Measurements from ENCODE around the gene ARHGAP26.

Gene ARHGAP26

GRCh38 chr5:143059976-143060765 is 290.0 kb downstream of the ARHGAP26 start:
- H3K4me3 ChIP-seq (ENCODE audit: low read depth, low read length), result no peak overlapping the region
- DNase-seq (ENCODE audit: low read depth), result no peak
- TF ChIP-seq CTCF (IDR thresholded peaks at IDR 0.05; ENCODE audit: control insufficient read depth, extremely low read depth, insufficient read depth), result no peak

- TF ChIP-seq CTCF (IDR thresholded peaks at IDR 0.05; ENCODE audit: control insufficient read depth, extremely low read depth, insufficient read depth), result no peak
- no peak overlapping the region for H3K4me3 ChIP-seq (ENCODE audit: low read depth, low read length)
- no peak for DNase-seq (ENCODE audit: low read depth)
Measured at GRCh38 chr5:143061161-143061945, 291.2 kb downstream of the ARHGAP26 start.

GRCh38 chr5:143062379-143062778 is 292.2 kb downstream of the ARHGAP26 start:
- no peak for DNase-seq (ENCODE audit: low read depth)
- H3K4me3 ChIP-seq (ENCODE audit: low read depth, low read length), result no peak overlapping the region
- no peak for TF ChIP-seq CTCF (IDR thresholded peaks at IDR 0.05; ENCODE audit: control insufficient read depth, extremely low read depth, insufficient read depth)

- no peak for TF ChIP-seq CTCF (IDR thresholded peaks at IDR 0.05; ENCODE audit: control insufficient read depth, extremely low read depth, insufficient read depth)
Measured at GRCh38 chr5:143063175-143063970, 293.2 kb downstream of the ARHGAP26 start.

GRCh38 chr5:143064218-143064641 is 294.1 kb downstream of the ARHGAP26 start:
- DNase-seq (ENCODE audit: low read depth), result no peak
- TF ChIP-seq CTCF (IDR thresholded peaks at IDR 0.05; ENCODE audit: control insufficient read depth, extremely low read depth, insufficient read depth), result no peak
- H3K4me3 ChIP-seq (ENCODE audit: low read depth, low read length), result no peak overlapping the region

More at GRCh38 chr5:143063175-143063970, 293.2 kb downstream of the ARHGAP26 start:
- H3K4me3 ChIP-seq (ENCODE audit: low read depth, low read length), result no peak overlapping the region
- no peak for DNase-seq (ENCODE audit: low read depth)

GRCh38 chr5:143064676-143065075 is 294.5 kb downstream of the ARHGAP26 start:
- no peak for TF ChIP-seq CTCF (IDR thresholded peaks at IDR 0.05; ENCODE audit: control insufficient read depth, extremely low read depth, insufficient read depth)
- no peak for DNase-seq (ENCODE audit: low read depth)
- no peak overlapping the region for H3K4me3 ChIP-seq (ENCODE audit: low read depth, low read length)

Measured in LNCaP clone FGC (cell line).